Measurements from ENCODE around the gene OPRM1. TPM values are rescaled to one million over a fixed set of nuclear protein-coding genes. Genes with fewer than 3 reads are reported as not detected.

OPRM1 gene
- total RNA-seq, 2 donors from 2014 or later: not detected

DNA sequence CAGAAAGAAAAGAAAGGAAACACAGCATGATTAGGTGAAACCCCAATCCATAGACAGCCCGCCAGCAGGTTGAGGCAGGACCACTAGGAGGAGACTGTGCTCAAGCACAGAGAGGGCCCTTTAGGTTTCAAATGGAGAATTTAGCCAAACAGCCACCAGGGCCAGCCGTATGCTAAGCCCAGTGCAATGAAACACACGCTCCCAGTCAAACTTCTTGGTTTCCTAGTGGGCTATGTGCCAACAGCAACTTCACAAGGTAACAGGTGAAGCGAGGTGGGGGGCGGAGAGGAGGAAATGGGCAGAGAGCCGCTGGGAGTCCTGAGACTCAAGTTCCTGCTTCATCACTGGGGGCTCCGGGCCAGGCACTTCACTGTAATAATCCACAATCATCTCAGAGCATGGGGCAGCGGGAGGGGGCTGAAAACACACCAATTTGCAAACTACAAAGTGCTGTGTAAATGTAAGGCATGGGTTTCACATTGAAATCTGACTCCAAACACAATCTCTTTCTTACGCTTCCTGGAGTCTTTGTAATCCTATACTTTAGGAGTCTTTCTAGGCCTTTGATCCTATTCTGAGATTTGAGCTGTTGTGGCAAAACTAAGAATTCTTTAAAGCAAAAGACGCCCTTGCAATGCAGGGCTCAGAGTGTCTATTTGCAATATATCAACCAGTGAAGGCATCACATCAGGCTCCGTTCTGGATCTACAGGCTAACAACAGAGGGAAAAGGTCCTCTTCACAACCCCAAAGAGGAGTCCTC lies 117.3 kb downstream of the OPRM1 start:
- Histone ChIP-seq H3K36me3 (no peaks in the 10 kb centered on the region), H3K27me3 (replicated peaks; ENCODE audit: insufficient read depth) (no peaks in the 10 kb centered on the region), H3K4me3 (peak overlapping the region; percentile 55), H3K27ac (peak overlapping the region in 1 of 2 donors; percentile 23), H3K9me3 (no peaks in the 10 kb centered on the region), H3K4me1 (ENCODE audit: control insufficient read depth in 1 of 2, low read depth in 2 of 2) (peaks cover 0 to 2% of the 10 kb centered on the region in 2 donors)
- ATAC-seq (ENCODE audit: insufficient number of reproducible peaks, low FRiP score, low read depth) (no peak), DNase-seq (ENCODE audit: low spot score) (no peak)
- TF ChIP-seq, protein P1, sequence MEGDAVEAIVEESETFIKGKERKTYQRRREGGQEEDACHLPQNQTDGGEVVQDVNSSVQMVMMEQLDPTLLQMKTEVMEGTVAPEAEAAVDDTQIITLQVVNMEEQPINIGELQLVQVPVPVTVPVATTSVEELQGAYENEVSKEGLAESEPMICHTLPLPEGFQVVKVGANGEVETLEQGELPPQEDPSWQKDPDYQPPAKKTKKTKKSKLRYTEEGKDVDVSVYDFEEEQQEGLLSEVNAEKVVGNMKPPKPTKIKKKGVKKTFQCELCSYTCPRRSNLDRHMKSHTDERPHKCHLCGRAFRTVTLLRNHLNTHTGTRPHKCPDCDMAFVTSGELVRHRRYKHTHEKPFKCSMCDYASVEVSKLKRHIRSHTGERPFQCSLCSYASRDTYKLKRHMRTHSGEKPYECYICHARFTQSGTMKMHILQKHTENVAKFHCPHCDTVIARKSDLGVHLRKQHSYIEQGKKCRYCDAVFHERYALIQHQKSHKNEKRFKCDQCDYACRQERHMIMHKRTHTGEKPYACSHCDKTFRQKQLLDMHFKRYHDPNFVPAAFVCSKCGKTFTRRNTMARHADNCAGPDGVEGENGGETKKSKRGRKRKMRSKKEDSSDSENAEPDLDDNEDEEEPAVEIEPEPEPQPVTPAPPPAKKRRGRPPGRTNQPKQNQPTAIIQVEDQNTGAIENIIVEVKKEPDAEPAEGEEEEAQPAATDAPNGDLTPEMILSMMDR (IDR thresholded peaks at IDR 0.05): no peak

DNA sequence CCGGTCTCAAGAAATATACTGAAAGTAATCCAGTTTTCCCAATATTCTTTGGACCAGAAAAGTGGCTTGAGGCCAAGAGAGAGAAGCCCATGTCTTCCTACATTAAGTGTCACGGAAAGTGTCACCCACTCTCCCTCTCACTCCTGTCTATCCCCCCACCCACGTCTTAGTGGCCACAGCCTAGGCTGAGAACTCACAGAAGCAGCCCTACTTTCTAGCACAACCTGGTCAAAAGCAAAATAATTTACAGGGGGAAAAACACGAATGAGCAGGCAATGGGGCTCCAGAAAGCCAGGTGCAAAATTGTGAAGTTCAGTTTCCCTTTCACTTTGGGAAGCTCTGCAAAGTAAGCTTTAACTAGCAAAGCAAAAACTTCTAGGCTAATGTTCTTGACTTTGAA lies 118.0 kb downstream of the OPRM1 start:
- Histone ChIP-seq H3K4me1 (ENCODE audit: control insufficient read depth in 1 of 2, low read depth in 2 of 2) (peaks cover 0 to 2% of the 10 kb centered on the region in 2 donors), H3K4me3 (peak overlapping the region; percentile 55), H3K27ac (peak overlapping the region in 1 of 2 donors; percentile 23), H3K36me3 (no peaks in the 10 kb centered on the region), H3K9me3 (no peaks in the 10 kb centered on the region), H3K27me3 (replicated peaks; ENCODE audit: insufficient read depth) (no peaks in the 10 kb centered on the region)
- no peak for DNase-seq (ENCODE audit: low spot score)
- TF ChIP-seq, protein P1 (IDR thresholded peaks at IDR 0.05): no peak
- ATAC-seq (ENCODE audit: insufficient number of reproducible peaks, low FRiP score, low read depth): no peak

DNA sequence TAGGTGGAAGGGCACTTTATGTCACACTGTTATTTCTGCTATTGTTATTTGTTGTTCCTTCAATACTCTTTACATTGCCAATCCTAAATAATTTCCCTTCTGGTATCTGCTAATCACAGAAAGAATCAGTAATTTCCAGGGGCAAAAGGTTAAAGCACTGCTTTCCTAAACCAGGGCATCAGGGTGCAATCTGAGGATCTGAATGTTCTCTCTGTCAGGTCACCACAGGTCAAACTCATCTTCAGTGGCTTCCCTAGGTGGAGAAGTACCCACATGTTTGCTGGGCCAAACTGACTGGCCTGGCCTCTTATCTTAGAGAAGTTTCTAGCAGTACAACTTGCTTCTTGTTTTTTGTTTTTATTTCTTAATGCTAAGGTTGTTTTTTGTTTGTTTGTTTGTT lies 118.7 kb downstream of the OPRM1 start:
- no peak overlapping the region for H3K27ac ChIP-seq
- peaks cover 0 to 2% of the 10 kb centered on the region in 2 donors for H3K4me1 ChIP-seq (ENCODE audit: control insufficient read depth in 1 of 2, low read depth in 2 of 2)
- TF ChIP-seq, protein P1 (IDR thresholded peaks at IDR 0.05): no peak
- H3K4me3 ChIP-seq: peak overlapping the region; percentile 55
- H3K27me3 ChIP-seq (replicated peaks; ENCODE audit: insufficient read depth): no peaks in the 10 kb centered on the region
- DNase-seq (ENCODE audit: low spot score) (no peak), ATAC-seq (ENCODE audit: insufficient number of reproducible peaks, low FRiP score, low read depth) (no peak)
- no peaks in the 10 kb centered on the region for H3K36me3 ChIP-seq
- H3K9me3 ChIP-seq: no peaks in the 10 kb centered on the region

DNA sequence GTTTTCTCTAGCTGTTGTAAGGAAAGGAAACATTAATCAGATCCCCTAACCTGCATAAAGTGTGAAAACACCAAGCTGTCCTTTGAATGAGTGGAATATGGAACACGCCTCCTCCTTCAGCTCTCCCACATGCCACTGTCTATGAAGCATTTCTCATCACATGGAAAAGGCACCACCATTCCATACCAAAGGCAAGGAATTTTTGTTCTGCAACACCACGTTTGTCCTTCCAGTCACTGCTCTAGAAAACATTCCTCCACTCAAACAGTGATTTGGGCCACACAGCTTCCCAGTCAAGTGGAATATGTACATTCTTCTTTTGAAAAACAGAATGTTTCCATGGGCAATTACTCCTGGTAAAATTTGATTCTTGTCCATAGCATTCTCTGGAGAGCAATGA lies 120.1 kb downstream of the OPRM1 start:
- ATAC-seq (ENCODE audit: insufficient number of reproducible peaks, low FRiP score, low read depth) (no peak), DNase-seq (ENCODE audit: low spot score) (no peak)
- Histone ChIP-seq H3K27ac (no peak overlapping the region), H3K4me3 (no peak overlapping the region), H3K9me3 (no peaks in the 10 kb centered on the region), H3K4me1 (ENCODE audit: control insufficient read depth in 1 of 2, low read depth in 2 of 2) (peaks cover 1 to 4% of the 10 kb centered on the region in 2 donors), H3K27me3 (replicated peaks; ENCODE audit: insufficient read depth) (no peaks in the 10 kb centered on the region), H3K36me3 (no peaks in the 10 kb centered on the region)
- TF ChIP-seq, protein P1 (IDR thresholded peaks at IDR 0.05): no peak

DNA sequence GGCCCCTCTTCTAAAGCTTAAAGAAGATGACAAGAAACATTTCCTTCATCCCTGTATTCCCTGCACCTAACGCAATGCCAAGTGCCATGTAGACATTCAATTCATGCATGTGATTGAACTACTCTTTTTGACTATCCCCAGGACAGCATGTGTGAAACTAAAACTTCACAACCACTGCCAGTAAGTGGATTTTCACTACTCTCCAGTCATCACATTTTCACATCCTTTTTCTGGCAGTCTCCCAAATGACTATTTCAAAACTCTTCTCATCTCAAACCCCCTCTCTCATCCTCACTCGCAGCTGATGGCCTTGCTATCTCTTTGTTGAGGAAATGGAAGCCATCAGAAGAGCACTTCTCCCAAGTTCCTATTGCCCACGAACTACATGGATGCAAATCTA lies 122.6 kb downstream of the OPRM1 start:
- Histone ChIP-seq H3K9me3 (no peaks in the 10 kb centered on the region), H3K27me3 (replicated peaks; ENCODE audit: insufficient read depth) (no peaks in the 10 kb centered on the region), H3K36me3 (no peaks in the 10 kb centered on the region), H3K4me1 (ENCODE audit: control insufficient read depth in 1 of 2, low read depth in 2 of 2) (peaks cover 10 to 18% of the 10 kb centered on the region in 2 donors), H3K4me3 (no peak overlapping the region), H3K27ac (no peak overlapping the region)
- TF ChIP-seq, protein P1 (IDR thresholded peaks at IDR 0.05): no peak
- DNase-seq (ENCODE audit: low spot score) (no peak), ATAC-seq (ENCODE audit: insufficient number of reproducible peaks, low FRiP score, low read depth) (no peak)

Measured in thoracic aorta (tissue), 2 donors.